Heart right ventricle (tissue), 16 donors: Measurements from ENCODE around the gene CCR6. TPM values are rescaled to one million over a fixed set of nuclear protein-coding genes. Genes with fewer than 3 reads are reported as not detected.

Experiments
- ATAC-seq, 8 donors: fragments of 200-7000 bp; cut with Tn5 transposase; one replicate each; pipeline ENCODE4 v1.9.1; 2020; ENCODE audit warnings: mild to moderate bottlenecking in 8 of 8, moderate library complexity in 8 of 8, moderate number of reproducible peaks in 1 of 8
- DNase-seq, 2 donors: peaks; one replicate each; pipeline ENCODE4 v3.0.0-alpha.2; 2020
- H3K27ac ChIP-seq, 10 donors: fragments of 200-600 bp; sonication (generic) in 2 of 10; one replicate each; pipeline versions ENCODE4 v1.5.0 to v1.8.0; 2020 to 2022; ENCODE audit warnings: mild to moderate bottlenecking in 3 of 10
- H3K27me3 ChIP-seq, 7 donors: fragments of 200-600 bp; one replicate each; pipeline ENCODE4 v1.8.0; 2021 to 2022; ENCODE audit warnings: mild to moderate bottlenecking in 2 of 7
- H3K36me3 ChIP-seq, 9 donors: fragments of 200-600 bp; sonication (generic) in 1 of 9; one replicate each; pipeline versions ENCODE4 v1.5.0 to v1.8.0; 2020 to 2022; ENCODE audit warnings: mild to moderate bottlenecking in 2 of 9
- H3K4me1 ChIP-seq, 9 donors: fragments of 200-600 bp; sonication (generic) in 1 of 9; one replicate each; pipeline versions ENCODE4 v1.5.0 to v1.8.0; 2020 to 2022; ENCODE audit warnings: mild to moderate bottlenecking in 4 of 9
- H3K4me3 ChIP-seq, 10 donors: fragments of 200-600 bp; sonication (generic) in 2 of 10; one replicate each; pipeline versions ENCODE4 v1.5.0 to v1.8.0; 2020 to 2022; ENCODE audit warnings: mild to moderate bottlenecking in 7 of 10, moderate library complexity in 2 of 10
- H3K9me3 ChIP-seq, 11 donors: fragments of 200-600 bp in 10 of 11; sonication (generic) in 2 of 11; one replicate each; pipeline versions ENCODE4 v1.5.0 to v1.8.0; 2013 to 2022; ENCODE audit warnings: mild to moderate bottlenecking in 2 of 11, control low read depth in 1 of 11, moderate library complexity in 1 of 11
- WGBS, 2 donors: extraction: QIAGEN DNeasy Blood & Tissue Kit; methylation state at CpG; one replicate each; pipeline ENCODE4 v1.1.7; 2013; ENCODE audit warnings: inconsistent platforms in 1 of 2; 5-methylcytosine and 5-hydroxymethylcytosine counted together
- intact Hi-C, 10 donors: fragments of 100-400 bp; cut with DNase I; formaldehyde crosslinking; loops; one replicate each; pipeline versions ENCODE4 v1.11.1 to v1.14.2; 2022
- polyA plus RNA-seq, 2 donors: library from polyadenylated mRNA; stranded (reverse); fragments of 200-250 nt; gene quantifications; one replicate each; pipeline ENCODE4 v1.2.3, GENCODE V29; 2013
- total RNA-seq, 10 donors: library from RNA; stranded (reverse); fragmentation: NEBNext Ultra II Directional in 3 of 10; extraction: Animal tissue kit (Norgen Biotek cat#: 25700) in 3 of 10; gene quantifications; one replicate each; pipeline versions ENCODE4 v1.2.1 to v1.2.4, GENCODE V29; 2021 to 2023
- TF ChIP-seq, protein P1 (sequence below), 9 donors: fragments of 200-600 bp; sonication (generic) in 2 of 9; IDR thresholded peaks; one replicate each; pipeline versions ENCODE4 v1.5.0 to v1.8.0; 2021 to 2022; ENCODE audit warnings: antibody characterized with exemption in 9 of 9, mild to moderate bottlenecking in 5 of 9, moderate library complexity in 1 of 9
- donor health status: Arrhythmogenic right ventricular cardiomyopathy.
- donor health status: ischemic (EF 13 %, LVEDD 7.1; RV severe dilation, severe dysfunction).
- donor health status: healthy with polysubstance abuse.
- donor health status: DM: no; HTN: yes; CAD: no.
- donor health status: DM: no; HTN: no; CAD: no.
- donor health status: ischemic (EF 25% LVEDD 6.9; RV normal size, moderate dysfunction).
- donor health status: ischemic (EF 25% LVEDD 5.7; RV mildly dilated, moderate dysfunction).
- donor health status: healthy.
- donor health status: DM: yes; HTN: yes; CAD: no.
- donor health status: Ischemic cardiomyopathy.
- donor health status: ischemic (EF 35%, LVEDD 5.7; RV mildly dilated, moderate dysfunction).
- donor health status: nonischemic (EF 11% LVEDD 7.7; RV severe dilation, severe dysfunction).
- donor health status: DM: yes; HTN: yes; CAD: no.
- donor health status: PGD.
- donor health status: ischemic (EF 29% LVEDD 5.4; RV normal size, mild dysfunction).
- donor health status: nonischemic (EF 23%, LVEDD 6.1; RV moderate dilation, normal function).

The CCR6 gene
- total and polyA plus RNA-seq, 12 donors: 0.13 to 0.37 (median 0.16) TPM; not detected in 9

DNA sequence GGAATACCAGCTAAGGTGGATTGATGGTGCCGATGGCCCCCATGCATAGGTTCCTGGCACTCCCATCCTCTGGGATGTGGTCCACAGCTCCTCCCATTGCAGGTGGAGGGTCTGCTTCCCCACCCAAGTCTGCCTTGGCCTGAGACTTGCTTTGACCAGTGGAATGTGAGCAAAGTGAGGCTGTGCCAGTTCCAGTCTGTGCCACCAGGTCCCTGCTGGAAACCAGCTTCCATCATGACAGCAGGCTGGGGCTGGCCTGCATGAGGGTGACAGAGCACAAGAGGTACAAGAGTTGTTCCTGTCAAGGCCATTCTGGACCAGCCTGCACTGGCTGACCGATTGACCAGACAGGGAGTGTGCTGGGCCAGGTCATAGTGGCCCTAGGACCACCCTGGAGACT lies 27.0 kb upstream of the CCR6 start:
- no peak for ATAC-seq
- Histone ChIP-seq H3K27ac (no peak overlapping the region), H3K27me3 (peaks cover 0 to 8% (median 0%) of the 10 kb centered on the region in 7 donors), H3K36me3 (no peaks in the 10 kb centered on the region), H3K4me1 (peaks cover 0 to 47% (median 7%) of the 10 kb centered on the region in 9 donors), H3K4me3 (no peak overlapping the region), H3K9me3 (no peaks in the 10 kb centered on the region)
- DNase-seq: no peak
- TF ChIP-seq, protein P1, sequence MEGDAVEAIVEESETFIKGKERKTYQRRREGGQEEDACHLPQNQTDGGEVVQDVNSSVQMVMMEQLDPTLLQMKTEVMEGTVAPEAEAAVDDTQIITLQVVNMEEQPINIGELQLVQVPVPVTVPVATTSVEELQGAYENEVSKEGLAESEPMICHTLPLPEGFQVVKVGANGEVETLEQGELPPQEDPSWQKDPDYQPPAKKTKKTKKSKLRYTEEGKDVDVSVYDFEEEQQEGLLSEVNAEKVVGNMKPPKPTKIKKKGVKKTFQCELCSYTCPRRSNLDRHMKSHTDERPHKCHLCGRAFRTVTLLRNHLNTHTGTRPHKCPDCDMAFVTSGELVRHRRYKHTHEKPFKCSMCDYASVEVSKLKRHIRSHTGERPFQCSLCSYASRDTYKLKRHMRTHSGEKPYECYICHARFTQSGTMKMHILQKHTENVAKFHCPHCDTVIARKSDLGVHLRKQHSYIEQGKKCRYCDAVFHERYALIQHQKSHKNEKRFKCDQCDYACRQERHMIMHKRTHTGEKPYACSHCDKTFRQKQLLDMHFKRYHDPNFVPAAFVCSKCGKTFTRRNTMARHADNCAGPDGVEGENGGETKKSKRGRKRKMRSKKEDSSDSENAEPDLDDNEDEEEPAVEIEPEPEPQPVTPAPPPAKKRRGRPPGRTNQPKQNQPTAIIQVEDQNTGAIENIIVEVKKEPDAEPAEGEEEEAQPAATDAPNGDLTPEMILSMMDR (IDR thresholded peaks at IDR 0.05): no peak
- 82 to 93% methylated on average over 2 of the region's 2 CpGs for WGBS, 2 donors
- intact Hi-C loops: no loop called here

DNA sequence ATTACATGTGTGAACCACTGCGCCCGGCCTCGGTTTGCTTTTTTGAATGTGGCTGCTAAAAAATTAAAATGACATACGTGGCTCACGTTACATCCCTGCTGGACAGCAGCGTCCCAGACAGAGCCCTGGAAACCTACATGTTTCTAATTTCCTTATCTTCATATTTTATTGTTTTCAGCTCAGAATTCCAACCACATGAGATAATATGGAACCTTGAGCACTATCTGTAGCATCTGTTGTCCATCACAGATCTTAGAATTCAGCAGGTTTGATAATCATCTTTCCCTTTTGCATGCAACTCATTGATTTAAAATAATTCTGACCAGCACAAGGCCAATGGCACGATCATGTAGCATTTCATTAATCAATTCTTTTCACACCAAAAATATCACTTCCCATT lies 25.9 kb upstream of the CCR6 start:
- TF ChIP-seq, protein P1 (IDR thresholded peaks at IDR 0.05): no peak
- ATAC-seq: no peak
- WGBS, 2 donors: 95% methylated on average over 7 of the region's 7 CpGs
- no peak for DNase-seq
- H3K4me1 ChIP-seq: peaks cover 0 to 37% (median 7%) of the 10 kb centered on the region in 9 donors
- no peaks in the 10 kb centered on the region for H3K9me3 ChIP-seq
- H3K27me3 ChIP-seq: peaks cover 0 to 8% (median 0%) of the 10 kb centered on the region in 7 donors
- no peaks in the 10 kb centered on the region for H3K36me3 ChIP-seq
- no peak overlapping the region for H3K4me3 ChIP-seq
- no peak overlapping the region for H3K27ac ChIP-seq
- intact Hi-C loops: no loop called here

- WGBS, 2 donors: 95 to 96% methylated on average over 23 of the region's 23 CpGs
- Histone ChIP-seq H3K36me3 (no peaks in the 10 kb centered on the region), H3K4me3 (no peak overlapping the region), H3K27me3 (peaks cover 0 to 8% (median 0%) of the 10 kb centered on the region in 7 donors), H3K4me1 (peaks cover 0 to 30% (median 7%) of the 10 kb centered on the region in 9 donors), H3K27ac (no peak overlapping the region), H3K9me3 (no peaks in the 10 kb centered on the region)
- intact Hi-C loops: no loop called here
- ATAC-seq (no peak), DNase-seq (no peak)
- TF ChIP-seq, protein P1 (IDR thresholded peaks at IDR 0.05): no peak
Observed at GRCh38 chr6:167097770-167098169, 25.1 kb upstream of the CCR6 start.

GRCh38 chr6:167098825-167099225 lies 24.1 kb upstream of the CCR6 start:
- H3K27me3 ChIP-seq: peaks cover 0 to 8% (median 0%) of the 10 kb centered on the region in 7 donors
- 58 to 74% methylated on average over 4 of the region's 4 CpGs for WGBS, 2 donors
- H3K9me3 ChIP-seq: no peaks in the 10 kb centered on the region
- H3K4me3 ChIP-seq: no peak overlapping the region
- H3K27ac ChIP-seq: no peak overlapping the region
- TF ChIP-seq, protein P1 (IDR thresholded peaks at IDR 0.05): no peak
- intact Hi-C loops: no loop called here
- no peaks in the 10 kb centered on the region for H3K36me3 ChIP-seq
- peaks cover 0 to 19% (median 7%) of the 10 kb centered on the region in 9 donors for H3K4me1 ChIP-seq
- DNase-seq: no peak
- ATAC-seq: no peak
